HEK293T (cell line): ENCODE measurements around the gene APOC3.

Experiments used
- BHLHE40 ChIP-seq: fragments of 450-650 bp; IDR thresholded peaks from 2 replicates; pipeline ENCODE4 v1.6.1; 2016; ENCODE audit warnings: mild to moderate bottlenecking, moderate library complexity, borderline replicate concordance
- FOXM1 ChIP-seq: fragments of 450-650 bp; IDR thresholded peaks from 2 replicates; pipeline ENCODE4 v1.6.1; 2017; ENCODE audit warnings: mild to moderate bottlenecking, borderline replicate concordance
- HDGF ChIP-seq: fragments of 450-650 bp; IDR thresholded peaks from 2 replicates; pipeline ENCODE4 v1.6.1; 2017; ENCODE audit warnings: antibody characterized with exemption, borderline replicate concordance
- SP1 ChIP-seq: fragments of 450-650 bp; IDR thresholded peaks from 2 replicates; pipeline ENCODE4 v1.6.1; 2017
- TARDBP ChIP-seq: fragments of 450-650 bp; IDR thresholded peaks from 2 replicates; pipeline ENCODE4 v1.6.1; 2016
- ZNF384 ChIP-seq: fragments of 450-650 bp; IDR thresholded peaks from 2 replicates; pipeline ENCODE4 v1.6.1; 2016

DNA sequence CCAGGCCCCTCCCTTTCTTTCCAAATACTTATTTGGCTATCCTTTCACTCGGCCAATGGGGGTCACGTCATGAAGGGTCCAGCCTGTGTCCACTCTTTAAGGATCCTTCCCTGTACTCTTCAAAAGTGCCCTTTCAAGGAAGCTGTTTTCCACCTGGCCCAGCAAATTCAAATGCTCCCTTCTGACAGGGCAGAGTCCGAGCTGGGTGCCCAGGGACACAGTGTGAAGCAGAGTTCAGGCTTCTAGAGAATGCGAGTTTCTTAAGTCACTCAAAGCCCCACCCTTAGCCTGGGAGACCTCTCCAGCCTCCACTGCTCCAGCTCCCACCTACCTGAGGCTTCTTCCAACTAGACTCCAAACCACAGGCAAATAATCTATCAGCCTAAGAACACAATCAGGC is 13.2 kb downstream of the APOC3 start:
- TF ChIP-seq HDGF (no peak), FOXM1 (no peak), ZNF384 (no peak), SP1 (no peak), TARDBP (no peak), BHLHE40 (no peak)
